HG02642 (cell line): Measurements from ENCODE around the gene LVRN.

Experiments
- ATAC-seq: cut with Tn5 transposase; IDR thresholded peaks from one replicate; pipeline ENCODE4 v1.9.1; 2021; ENCODE audit warnings: mild to moderate bottlenecking; ENCODE audit not compliant: unreplicated experiment, poor library complexity

The LVRN gene

GRCh38 chr5:116076496-116076895 is 114.2 kb downstream of the LVRN start:
- peak; percentile 99 for ATAC-seq
